ENCODE results near the gene COP1. TPM values are rescaled to one million over a fixed set of nuclear protein-coding genes. Genes with fewer than 3 reads are reported as not detected.
"Not testable (repeated sequence)": the region's sequence is repeated elsewhere in the genome, so short reads cannot be mapped to it uniquely, and the experiment has no call there.

The COP1 gene
- total RNA-seq, 1 experiment from 2014 or later, result 47.0 TPM

DNA sequence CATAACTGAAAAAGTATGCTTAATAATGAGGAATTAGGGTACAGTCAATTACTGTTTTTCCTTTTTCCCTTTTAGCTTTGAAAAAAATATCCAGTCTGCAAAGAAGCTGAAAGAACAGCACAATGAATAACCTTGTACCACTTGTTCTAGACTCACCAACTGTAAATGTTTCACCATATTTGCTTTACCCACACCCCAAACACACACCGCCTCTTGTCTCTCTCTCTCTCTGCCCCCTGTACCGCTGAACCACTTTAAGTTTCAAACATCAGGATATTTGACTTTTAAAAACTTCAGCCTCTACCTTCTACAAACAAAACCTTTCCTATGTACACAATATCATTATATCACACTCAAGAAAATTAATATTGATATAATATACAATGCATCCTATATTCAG lies 197.1 kb downstream of the COP1 start:
- H3K27ac Mint-ChIP-seq (ENCODE audit: low read depth, unreplicated experiment), result no peak overlapping the region
- intact Hi-C loops (cut with micrococcal nuclease), result no loop called here

DNA sequence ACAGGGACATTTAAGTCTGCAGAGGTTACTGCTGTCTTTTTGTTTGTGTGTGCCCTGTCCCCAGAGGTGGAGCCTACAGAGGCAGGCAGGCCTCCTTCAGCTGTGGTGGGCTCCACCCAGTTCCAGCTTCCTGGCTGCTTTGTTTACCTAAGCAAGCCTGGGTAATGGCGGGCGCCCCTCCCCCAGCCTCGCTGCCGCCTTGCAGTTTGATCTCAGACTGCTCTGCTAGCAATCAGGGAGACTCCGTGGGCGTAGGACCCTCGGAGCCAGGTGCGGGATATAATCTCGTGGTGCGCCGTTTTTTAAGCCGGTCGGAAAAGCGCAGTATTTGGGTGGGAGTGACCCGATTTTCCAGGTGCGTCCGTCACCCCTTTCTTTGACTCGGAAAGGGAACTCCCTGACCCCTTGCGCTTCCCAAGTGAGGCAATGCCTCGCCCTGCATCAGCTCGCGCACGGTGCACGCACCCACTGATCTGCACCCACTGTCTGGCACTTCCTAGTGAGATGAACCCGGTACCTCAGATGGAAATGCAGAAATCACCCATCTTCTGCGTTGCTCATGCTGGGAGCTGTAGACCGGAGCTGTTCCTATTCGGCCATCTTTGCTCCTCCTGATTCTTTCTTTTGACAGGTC lies 199.2 kb downstream of the COP1 start:
- DNase-seq (ENCODE audit: unreplicated experiment); H3K27me3 Mint-ChIP-seq (ENCODE audit: insufficient read depth, unreplicated experiment); H3K9me3 Mint-ChIP-seq (ENCODE audit: unreplicated experiment); H3K4me3 Mint-ChIP-seq (ENCODE audit: unreplicated experiment); H3K4me1 Mint-ChIP-seq (ENCODE audit: insufficient read depth, unreplicated experiment); H3K27ac Mint-ChIP-seq (ENCODE audit: low read depth, unreplicated experiment); BruUV-seq (replicated peaks); intact Hi-C loops (cut with micrococcal nuclease); CTCF ChIA-PET: not testable (repeated sequence)
- peaks cover 13% of the 10 kb centered on the region for H3K36me3 Mint-ChIP-seq (ENCODE audit: insufficient read depth, unreplicated experiment)
- POLR2A ChIA-PET, result interaction anchor here (0.7 kb wide), 1 partner anchor 189 kb away, joined by 3 read pairs; no protein-coding TSS in a partner anchor

More for the DNA sequence above, 197.1 kb downstream of the COP1 start:
- Mint-ChIP-seq H3K9me3 (ENCODE audit: unreplicated experiment) (no peaks in the 10 kb centered on the region), H3K27me3 (ENCODE audit: insufficient read depth, unreplicated experiment) (no peaks in the 10 kb centered on the region), H3K4me1 (ENCODE audit: insufficient read depth, unreplicated experiment) (no peaks in the 10 kb centered on the region), H3K4me3 (ENCODE audit: unreplicated experiment) (no peak overlapping the region), H3K36me3 (ENCODE audit: insufficient read depth, unreplicated experiment) (peaks cover 17% of the 10 kb centered on the region)
- BruUV-seq (replicated peaks), result no TSS peak
- DNase-seq (ENCODE audit: unreplicated experiment), result no peak
- POLR2A ChIA-PET, result interaction anchor here (0.6 to 1.0 kb wide), 2 partner anchors 12 to 192 kb away, joined by 3 read pairs; no protein-coding TSS in a partner anchor
- TF ChIP-seq, protein P1, sequence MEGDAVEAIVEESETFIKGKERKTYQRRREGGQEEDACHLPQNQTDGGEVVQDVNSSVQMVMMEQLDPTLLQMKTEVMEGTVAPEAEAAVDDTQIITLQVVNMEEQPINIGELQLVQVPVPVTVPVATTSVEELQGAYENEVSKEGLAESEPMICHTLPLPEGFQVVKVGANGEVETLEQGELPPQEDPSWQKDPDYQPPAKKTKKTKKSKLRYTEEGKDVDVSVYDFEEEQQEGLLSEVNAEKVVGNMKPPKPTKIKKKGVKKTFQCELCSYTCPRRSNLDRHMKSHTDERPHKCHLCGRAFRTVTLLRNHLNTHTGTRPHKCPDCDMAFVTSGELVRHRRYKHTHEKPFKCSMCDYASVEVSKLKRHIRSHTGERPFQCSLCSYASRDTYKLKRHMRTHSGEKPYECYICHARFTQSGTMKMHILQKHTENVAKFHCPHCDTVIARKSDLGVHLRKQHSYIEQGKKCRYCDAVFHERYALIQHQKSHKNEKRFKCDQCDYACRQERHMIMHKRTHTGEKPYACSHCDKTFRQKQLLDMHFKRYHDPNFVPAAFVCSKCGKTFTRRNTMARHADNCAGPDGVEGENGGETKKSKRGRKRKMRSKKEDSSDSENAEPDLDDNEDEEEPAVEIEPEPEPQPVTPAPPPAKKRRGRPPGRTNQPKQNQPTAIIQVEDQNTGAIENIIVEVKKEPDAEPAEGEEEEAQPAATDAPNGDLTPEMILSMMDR (IDR thresholded peaks at IDR 0.05; ENCODE audit: unreplicated experiment), result no peak
- CTCF ChIA-PET, result interaction anchor here (0.5 to 0.7 kb wide), 4 partner anchors 9 to 877 kb away, joined by 3 read pairs; no protein-coding TSS in a partner anchor

DNA sequence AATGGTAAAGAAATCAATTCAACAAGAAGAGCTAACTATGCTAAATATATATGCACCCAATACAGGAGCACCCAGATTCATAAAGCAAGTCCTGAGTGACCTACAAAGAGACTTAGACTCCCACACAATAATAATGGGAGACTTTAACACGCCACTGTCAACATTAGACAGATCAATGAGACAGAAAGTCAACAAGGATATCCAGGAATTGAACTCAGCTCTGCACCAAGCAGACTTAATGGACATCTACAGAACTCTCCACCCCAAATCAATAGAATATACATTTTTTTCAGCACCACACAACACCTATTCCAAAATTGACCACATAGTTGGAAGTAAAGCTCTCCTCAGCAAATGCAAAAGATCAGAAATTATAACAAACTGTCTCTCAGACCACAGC lies 212.4 kb downstream of the COP1 start:
- CTCF ChIA-PET; DNase-seq (ENCODE audit: unreplicated experiment); H3K4me1 Mint-ChIP-seq (ENCODE audit: insufficient read depth, unreplicated experiment); H3K27ac Mint-ChIP-seq (ENCODE audit: low read depth, unreplicated experiment); H3K4me3 Mint-ChIP-seq (ENCODE audit: unreplicated experiment); POLR2A ChIA-PET; intact Hi-C loops (cut with micrococcal nuclease); H3K27me3 Mint-ChIP-seq (ENCODE audit: insufficient read depth, unreplicated experiment); BruUV-seq (replicated peaks): not testable (repeated sequence)
- H3K9me3 Mint-ChIP-seq (ENCODE audit: unreplicated experiment), result peaks cover 26% of the 10 kb centered on the region
- peaks cover 14% of the 10 kb centered on the region for H3K36me3 Mint-ChIP-seq (ENCODE audit: insufficient read depth, unreplicated experiment)

DNA sequence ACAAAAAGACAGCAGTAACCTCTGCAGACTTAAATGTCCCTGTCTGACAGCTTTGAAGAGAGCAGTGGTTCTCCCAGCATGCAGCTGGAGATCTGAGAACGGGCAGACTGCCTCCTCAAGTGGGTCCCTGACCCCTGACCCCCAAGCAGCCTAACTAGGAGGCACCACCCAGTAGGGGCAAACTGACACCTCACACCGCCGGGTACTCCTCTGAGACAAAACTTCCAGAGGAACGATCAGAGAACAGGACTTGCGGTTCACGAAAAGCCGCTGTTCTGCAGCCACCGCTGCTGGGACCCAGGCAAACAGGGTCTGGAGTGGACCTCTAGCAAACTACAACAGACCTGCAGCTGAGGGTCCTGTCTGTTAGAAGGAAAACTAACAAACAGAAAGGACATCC lies 214.3 kb downstream of the COP1 start:
- Mint-ChIP-seq H3K9me3 (ENCODE audit: unreplicated experiment) (peaks cover 17% of the 10 kb centered on the region), H3K36me3 (ENCODE audit: insufficient read depth, unreplicated experiment) (peaks cover 23% of the 10 kb centered on the region)
- intact Hi-C loops (cut with micrococcal nuclease); POLR2A ChIA-PET; H3K4me3 Mint-ChIP-seq (ENCODE audit: unreplicated experiment); H3K27me3 Mint-ChIP-seq (ENCODE audit: insufficient read depth, unreplicated experiment); DNase-seq (ENCODE audit: unreplicated experiment); H3K4me1 Mint-ChIP-seq (ENCODE audit: insufficient read depth, unreplicated experiment); BruUV-seq (replicated peaks); H3K27ac Mint-ChIP-seq (ENCODE audit: low read depth, unreplicated experiment): not testable (repeated sequence)
- CTCF ChIA-PET, result interaction anchor here (0.6 kb wide), 1 partner anchor 87 kb away, joined by 3 read pairs; no protein-coding TSS in a partner anchor

- Mint-ChIP-seq H3K36me3 (ENCODE audit: insufficient read depth, unreplicated experiment) (peaks cover 26% of the 10 kb centered on the region), H3K9me3 (ENCODE audit: unreplicated experiment) (peaks cover 17% of the 10 kb centered on the region)
- H3K4me3 Mint-ChIP-seq (ENCODE audit: unreplicated experiment); BruUV-seq (replicated peaks); H3K4me1 Mint-ChIP-seq (ENCODE audit: insufficient read depth, unreplicated experiment); intact Hi-C loops (cut with micrococcal nuclease); POLR2A ChIA-PET; H3K27me3 Mint-ChIP-seq (ENCODE audit: insufficient read depth, unreplicated experiment); DNase-seq (ENCODE audit: unreplicated experiment); H3K27ac Mint-ChIP-seq (ENCODE audit: low read depth, unreplicated experiment): not testable (repeated sequence)
- CTCF ChIA-PET, result interaction anchor here (0.7 kb wide), 1 partner anchor 515 kb away, joined by 3 read pairs; no protein-coding TSS in a partner anchor
Measured at GRCh38 chr1:175992202-175992601, 214.9 kb downstream of the COP1 start.

DNA sequence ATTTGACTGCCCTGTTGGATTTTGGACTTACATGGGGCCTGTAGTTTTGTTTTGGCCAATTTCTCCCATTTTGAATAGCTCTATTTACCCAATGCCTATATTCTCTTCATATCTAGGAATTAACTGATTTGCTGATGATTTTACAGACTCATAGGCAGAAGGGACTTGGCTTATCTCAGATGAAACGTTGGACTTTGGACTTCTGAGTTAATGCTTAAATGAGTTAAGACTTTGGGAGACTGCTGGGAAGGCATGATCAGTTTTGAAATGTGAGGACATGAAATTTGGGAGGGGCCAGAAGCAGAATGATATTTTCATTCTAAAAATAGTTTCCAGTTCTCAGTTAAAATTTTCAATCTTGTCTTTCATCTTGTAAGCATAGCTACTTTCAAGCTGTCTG lies 222.3 kb downstream of the COP1 start:
- Mint-ChIP-seq H3K4me3 (ENCODE audit: unreplicated experiment) (no peak overlapping the region), H3K27me3 (ENCODE audit: insufficient read depth, unreplicated experiment) (no peaks in the 10 kb centered on the region), H3K36me3 (ENCODE audit: insufficient read depth, unreplicated experiment) (peaks cover 74% of the 10 kb centered on the region), H3K9me3 (ENCODE audit: unreplicated experiment) (peaks cover 30% of the 10 kb centered on the region), H3K27ac (ENCODE audit: low read depth, unreplicated experiment) (no peak overlapping the region), H3K4me1 (ENCODE audit: insufficient read depth, unreplicated experiment) (no peaks in the 10 kb centered on the region)
- ChIA-PET POLR2A (no interaction called here), CTCF (interaction anchor here (0.7 to 1.5 kb wide), 2 partner anchors 138 to 834 kb away, joined by 3 to 5 read pairs; no protein-coding TSS in a partner anchor)
- no peak for DNase-seq (ENCODE audit: unreplicated experiment)
- BruUV-seq (replicated peaks), result no TSS peak
- TF ChIP-seq, protein P1 (IDR thresholded peaks at IDR 0.05; ENCODE audit: unreplicated experiment), result no peak
- intact Hi-C loops (cut with micrococcal nuclease), result no loop called here
